ENCODE data around the gene SLC16A11.

SLC16A11 gene

GRCh38 chr17:7023576-7024401 lies 20.1 kb downstream of the SLC16A11 start:
- peak; percentile 98 for DNase-seq

- peak; percentile 72 for DNase-seq
Measured at GRCh38 chr17:7022781-7023571, 20.9 kb downstream of the SLC16A11 start, which contains the start of gene BCL6B. BCL6B (plus strand) TSS chr17:7023050; CDS start chr17:7023672, 622 bp downstream.

- DNase-seq = peak; percentile 94
Measured at GRCh38 chr17:7021993-7022778, 21.7 kb downstream of the SLC16A11 start.

GRCh38 chr17:7020894-7021664 lies 22.8 kb downstream of the SLC16A11 start:
- no peak for DNase-seq

- no peak for DNase-seq
Measured at GRCh38 chr17:7019839-7020519, 23.9 kb downstream of the SLC16A11 start.

- DNase-seq = no peak
Measured at GRCh38 chr17:7019367-7019766, 24.5 kb downstream of the SLC16A11 start.

- DNase-seq = no peak
Measured at GRCh38 chr17:7018331-7018964, 25.4 kb downstream of the SLC16A11 start.

GRCh38 chr17:7017827-7018200 lies 26.1 kb downstream of the SLC16A11 start:
- no peak for DNase-seq

GRCh38 chr17:7016886-7017826 lies 26.7 kb downstream of the SLC16A11 start:
- no peak for DNase-seq

- no peak for DNase-seq
Measured at GRCh38 chr17:7016418-7016817, 27.5 kb downstream of the SLC16A11 start.

GRCh38 chr17:7014995-7015958 lies 28.6 kb downstream of the SLC16A11 start:
- DNase-seq = peak; percentile 88

GRCh38 chr17:7014261-7014994 lies 29.5 kb downstream of the SLC16A11 start:
- DNase-seq = peak; percentile 98

GRCh38 chr17:7011942-7012254 lies 32.0 kb downstream of the SLC16A11 start:
- no peak for DNase-seq

GRCh38 chr17:7011415-7011814 lies 32.5 kb downstream of the SLC16A11 start:
- no peak for DNase-seq

GRCh38 chr17:7010523-7010922 lies 33.4 kb downstream of the SLC16A11 start:
- DNase-seq = no peak

- no peak for DNase-seq
Measured at GRCh38 chr17:7007143-7007542, 36.7 kb downstream of the SLC16A11 start.

GRCh38 chr17:7005716-7006115 lies 38.2 kb downstream of the SLC16A11 start:
- DNase-seq = no peak
